Bronchial epithelial cell (primary cell): ENCODE results near the gene SLC13A1. TPM values are rescaled to one million over a fixed set of nuclear protein-coding genes. Genes with fewer than 3 reads are reported as not detected.
"Not testable (repeated sequence)": the region's sequence is repeated elsewhere in the genome, so short reads cannot be mapped to it uniquely, and the experiment has no call there.

Experiments used
- DNase-seq: peaks from one replicate; pipeline ENCODE4 v3.0.0-alpha.2; 2010; ENCODE audit warnings: low read depth
- FAIRE-seq: peaks from 2 replicates; lab custom pipeline; 2011; peaks lifted over from hg19 to GRCh38; lab: Jason Lieb, UNC
- H3K27me3 ChIP-seq: 2 replicates; pipeline ENCODE4 v1.5.1; 2011; ENCODE audit warnings: low read length; ENCODE audit not compliant: control insufficient read depth, insufficient read depth
- H3K36me3 ChIP-seq: 2 replicates; pipeline ENCODE4 v1.5.1; 2011; ENCODE audit warnings: low read length; ENCODE audit not compliant: control insufficient read depth, insufficient read depth
- H3K4me3 ChIP-seq: 2 replicates; pipeline ENCODE4 v1.5.1; 2011; ENCODE audit warnings: mild to moderate bottlenecking, low read depth, low read length, control low read depth
- CTCF ChIP-seq: IDR thresholded peaks from 2 replicates; pipeline ENCODE4 v1.5.1; 2011; ENCODE audit warnings: mild to moderate bottlenecking, moderate library complexity, low read length, control low read depth, inconsistent platforms; ENCODE audit not compliant: insufficient read depth, severe bottlenecking
- total RNA-seq: library from RNA; depleted of rRNA; stranded (reverse); fragments of >200 nt; gene quantifications from 2 replicates; pipeline ENCODE4 v1.2.1, GENCODE V29; 2014

The SLC13A1 gene
- total RNA-seq, 1 donor from 2014 or later: not detected

- FAIRE-seq: no peak
- no peaks in the 10 kb centered on the region for H3K27me3 ChIP-seq
- no peak for DNase-seq
- no peak overlapping the region for H3K4me3 ChIP-seq
- no peaks in the 10 kb centered on the region for H3K36me3 ChIP-seq
- no peak for TF ChIP-seq CTCF
Measured at GRCh38 chr7:123230603-123231002, 30.8 kb upstream of the SLC13A1 start.

GRCh38 chr7:123230147-123230546 lies 30.4 kb upstream of the SLC13A1 start:
- Histone ChIP-seq H3K36me3 (no peaks in the 10 kb centered on the region), H3K4me3 (no peak overlapping the region), H3K27me3 (no peaks in the 10 kb centered on the region)
- TF ChIP-seq CTCF: no peak
- DNase-seq: no peak
- FAIRE-seq: no peak

- no peaks in the 10 kb centered on the region for H3K27me3 ChIP-seq
- no peak overlapping the region for H3K4me3 ChIP-seq
- no peaks in the 10 kb centered on the region for H3K36me3 ChIP-seq
- FAIRE-seq: no peak
- peak; percentile 62 for DNase-seq
- no peak for TF ChIP-seq CTCF
Measured at GRCh38 chr7:123229426-123229825, 29.7 kb upstream of the SLC13A1 start.

- not testable (repeated sequence) for DNase-seq, H3K4me3 ChIP-seq, H3K36me3 ChIP-seq, FAIRE-seq, H3K27me3 ChIP-seq
Measured at GRCh38 chr7:123227666-123228065, 27.9 kb upstream of the SLC13A1 start.

GRCh38 chr7:123220396-123220795 lies 20.6 kb upstream of the SLC13A1 start:
- Histone ChIP-seq H3K36me3 (no peaks in the 10 kb centered on the region), H3K27me3 (no peaks in the 10 kb centered on the region), H3K4me3 (no peak overlapping the region)
- FAIRE-seq: no peak
- no peak for TF ChIP-seq CTCF
- no peak for DNase-seq

GRCh38 chr7:123218866-123219265 lies 19.1 kb upstream of the SLC13A1 start:
- FAIRE-seq (no peak), DNase-seq (no peak)
- Histone ChIP-seq H3K27me3 (no peaks in the 10 kb centered on the region), H3K36me3 (no peaks in the 10 kb centered on the region), H3K4me3 (no peak overlapping the region)
- TF ChIP-seq CTCF: no peak
